Motor neuron (in vitro differentiated cells): ENCODE data around the gene CLRN2. TPM values are rescaled to one million over a fixed set of nuclear protein-coding genes. Genes with fewer than 3 reads are reported as not detected.
"Not testable (repeated sequence)": the region's sequence is repeated elsewhere in the genome, so short reads cannot be mapped to it uniquely, and the experiment has no call there.

Experiments used
- ATAC-seq, 8 experiments: fragments of 200-7000 bp; cut with Tn5 transposase; replicated peaks in 6 of 8; 2 replicates each; pipeline ENCODE4 v1.8.0; 2021; ENCODE audit warnings: mild to moderate bottlenecking in 8 of 8, moderate library complexity in 8 of 8
- H3K27ac ChIP-seq, 2 donors: fragments of 250-450 bp; sonication (Bioruptor Pico); 2 replicates each; pipeline ENCODE4 v1.9.0; 2021; ENCODE audit warnings: antibody characterized with exemption in 2 of 2, mild to moderate bottlenecking in 2 of 2, moderate library complexity in 1 of 2
- H3K4me1 ChIP-seq, 2 donors: fragments of 250-450 bp; sonication (Bioruptor Pico); replicated peaks in 1 of 2; 2 replicates each; pipeline ENCODE4 v1.6.1; 2021; ENCODE audit warnings: antibody characterized with exemption in 2 of 2, mild to moderate bottlenecking in 2 of 2, moderate library complexity in 1 of 2
- H3K4me3 ChIP-seq, 5 donors: fragments of 250-450 bp; sonication (Bioruptor Pico); 2 replicates each; pipeline ENCODE4 v1.9.0; 2021; ENCODE audit warnings: antibody characterized with exemption in 5 of 5, mild to moderate bottlenecking in 5 of 5, moderate library complexity in 4 of 5
- WGBS, 10 experiments: fragments of 450-650 bp; shearing (Covaris generic); methylation state at CpG; one replicate each; pipeline ENCODE4 v1.0.0; 2022; 5-methylcytosine and 5-hydroxymethylcytosine counted together
- in situ Hi-C, 9 experiments: fragments of 400-800 bp; cut with MboI; loops; one replicate each; pipeline ENCODE4 v1.15.0; 2021; ENCODE audit warnings: low sequenced_read_pairs in 9 of 9, low pct_unique_long_range_greater_than_20kb in 2 of 9; ENCODE audit not compliant: unreplicated experiment in 9 of 9
- total RNA-seq, 8 experiments: library from RNA; unstranded; fragments of 300-600 nt; gene quantifications; 2 replicates each; pipeline versions ENCODE4 v1.2.3 to v1.2.4, GENCODE V29; 2022

Gene CLRN2
- total RNA-seq, 8 experiments from 2014 or later = not detected

GRCh38 chr4:17535242-17535641 lies 20.3 kb downstream of the CLRN2 start:
- ATAC-seq = no peak

GRCh38 chr4:17535906-17536305 lies 20.9 kb downstream of the CLRN2 start:
- whole genome bisulfite sequencing, 10 experiments = 0 to 93% (median 81%) methylated on average over 1 to 3 of the region's 3 CpGs; no CpG with 5 or more reads in 2 of the 10 experiments
- no peak for ATAC-seq
- H3K4me3 ChIP-seq = no peak overlapping the region
- no peaks in the 10 kb centered on the region for H3K4me1 ChIP-seq
- no peak overlapping the region for H3K27ac ChIP-seq
- in situ Hi-C loops = no loop called here

More at GRCh38 chr4:17535242-17535641, 20.3 kb downstream of the CLRN2 start:
- Histone ChIP-seq H3K4me1 (no peaks in the 10 kb centered on the region), H3K27ac (no peak overlapping the region), H3K4me3 (no peak overlapping the region)
- WGBS, 10 experiments = 32 to 94% (median 87%) methylated on average over 2 to 4 of the region's 4 CpGs
- in situ Hi-C loops = no loop called here

GRCh38 chr4:17537060-17537459 lies 22.1 kb downstream of the CLRN2 start:
- H3K4me1 ChIP-seq, in situ Hi-C loops, ATAC-seq, H3K4me3 ChIP-seq, H3K27ac ChIP-seq: not testable (repeated sequence)
- 75 to 100% (median 90%) methylated on average over 1 to 6 of the region's 6 CpGs; no CpG with 5 or more reads in 1 of the 10 experiments for WGBS, 10 experiments

GRCh38 chr4:17544205-17544604 lies 29.2 kb downstream of the CLRN2 start:
- ATAC-seq = peak in 5 of 8 experiments; percentile 96 to 99 (median 98)
- no peak overlapping the region for H3K4me3 ChIP-seq
- 0 to 43% (median 34%) methylated on average over 1 to 4 of the region's 6 CpGs for WGBS, 10 experiments
- peaks cover 7% of the 10 kb centered on the region in 2 donors for H3K4me1 ChIP-seq
- in situ Hi-C loops = no loop called here
- H3K27ac ChIP-seq = no peak overlapping the region

- H3K4me1 ChIP-seq = peaks cover 7% of the 10 kb centered on the region in 2 donors
- in situ Hi-C loops = no loop called here
- H3K27ac ChIP-seq = no peak overlapping the region
- 40 to 100% (median 80%) methylated on average over 1 to 2 of the region's 3 CpGs; no CpG with 5 or more reads in 6 of the 10 experiments for WGBS, 10 experiments
- no peak for ATAC-seq
- no peak overlapping the region for H3K4me3 ChIP-seq
These were observed 29.9 kb downstream of the CLRN2 start for GRCh38 chr4:17544831-17545234.

- no peak overlapping the region for H3K27ac ChIP-seq
- H3K4me3 ChIP-seq = no peak overlapping the region
- ATAC-seq = no peak
- 0 to 100% (median 68%) methylated on average over 1 to 9 of the region's 11 CpGs for WGBS, 10 experiments
- in situ Hi-C loops = no loop called here
- H3K4me1 ChIP-seq = peaks cover 7% of the 10 kb centered on the region in 2 donors
These were observed 30.6 kb downstream of the CLRN2 start for GRCh38 chr4:17545374-17546140.

- Histone ChIP-seq H3K4me1 (peaks cover 7% of the 10 kb centered on the region in 2 donors), H3K4me3 (no peak overlapping the region), H3K27ac (no peak overlapping the region)
- in situ Hi-C loops = no loop called here
- ATAC-seq = no peak
- 42 to 100% (median 91%) methylated on average over 1 to 7 of the region's 10 CpGs; no CpG with 5 or more reads in 3 of the 10 experiments for WGBS, 10 experiments
These were observed 31.3 kb downstream of the CLRN2 start for GRCh38 chr4:17546222-17546621.

- Histone ChIP-seq H3K4me3 (no peak overlapping the region), H3K4me1 (peaks cover 7% of the 10 kb centered on the region in 2 donors), H3K27ac (no peak overlapping the region)
- WGBS, 10 experiments = 50 to 90% (median 80%) methylated on average over 2 to 8 of the region's 12 CpGs; no CpG with 5 or more reads in 2 of the 10 experiments
- in situ Hi-C loops = no loop called here
- ATAC-seq = no peak
These were observed 31.7 kb downstream of the CLRN2 start for GRCh38 chr4:17546678-17547077.

- no peak overlapping the region for H3K4me3 ChIP-seq
- no peak for ATAC-seq
- no peak overlapping the region for H3K27ac ChIP-seq
- no peaks in the 10 kb centered on the region for H3K4me1 ChIP-seq
- in situ Hi-C loops = loop anchor here in 4 of 9 experiments (10.0 to 25.0 kb wide), 2 partner anchors 254 to 1037 kb away; no protein-coding TSS in a partner anchor
- WGBS, 10 experiments = 75 to 100% (median 88%) methylated on average over 2 to 3 of the region's 3 CpGs; no CpG with 5 or more reads in 1 of the 10 experiments
These were observed 35.6 kb downstream of the CLRN2 start for GRCh38 chr4:17550549-17550948.

GRCh38 chr4:17552427-17552826 lies 37.5 kb downstream of the CLRN2 start:
- ATAC-seq = peak in 1 of 8 experiments; percentile 30
- H3K4me1 ChIP-seq = no peaks in the 10 kb centered on the region
- 6 to 80% (median 38%) methylated on average over 1 to 4 of the region's 5 CpGs; no CpG with 5 or more reads in 2 of the 10 experiments for WGBS, 10 experiments
- in situ Hi-C loops = loop anchor here in 4 of 9 experiments (10.0 to 25.0 kb wide), 2 partner anchors 252 to 1035 kb away; no protein-coding TSS in a partner anchor
- H3K4me3 ChIP-seq = no peak overlapping the region
- no peak overlapping the region for H3K27ac ChIP-seq

GRCh38 chr4:17554568-17554967 lies 39.6 kb downstream of the CLRN2 start:
- H3K4me1 ChIP-seq = no peaks in the 10 kb centered on the region
- H3K4me3 ChIP-seq = no peak overlapping the region
- in situ Hi-C loops = loop anchor here in 4 of 9 experiments (10.0 to 25.0 kb wide), 2 partner anchors 250 to 1033 kb away; no protein-coding TSS in a partner anchor
- H3K27ac ChIP-seq = no peak overlapping the region
- peak in 1 of 8 experiments; percentile 29 for ATAC-seq
- WGBS, 10 experiments = 0 to 100% (median 82%) methylated on average over 1 to 4 of the region's 4 CpGs; no CpG with 5 or more reads in 2 of the 10 experiments

GRCh38 chr4:17556498-17556897 lies 41.5 kb downstream of the CLRN2 start:
- in situ Hi-C loops = loop anchor here in 4 of 9 experiments (10.0 to 25.0 kb wide), 2 partner anchors 248 to 1031 kb away; no protein-coding TSS in a partner anchor
- no peak overlapping the region for H3K4me3 ChIP-seq
- no peak overlapping the region for H3K27ac ChIP-seq
- no peaks in the 10 kb centered on the region for H3K4me1 ChIP-seq
- ATAC-seq = no peak

- Histone ChIP-seq H3K4me3 (no peak overlapping the region), H3K27ac (no peak overlapping the region), H3K4me1 (no peaks in the 10 kb centered on the region)
- in situ Hi-C loops = loop anchor here in 4 of 9 experiments (10.0 to 25.0 kb wide), 2 partner anchors 247 to 1029 kb away; no protein-coding TSS in a partner anchor
- WGBS, 10 experiments = 9 to 98% (median 85%) methylated on average over 1 to 5 of the region's 5 CpGs
- peak in 3 of 8 experiments; percentile 33 to 67 (median 64) for ATAC-seq
These were observed 42.9 kb downstream of the CLRN2 start for GRCh38 chr4:17557880-17558279.
